GM12892 (cell line): ENCODE measurements around the gene CTNNB1.

Source experiments
- POLR2A ChIP-seq: IDR thresholded peaks from 2 replicates; pipeline ENCODE4 v1.6.1; 2011; ENCODE audit warnings: low read depth, low read length, control low read depth
- POLR2AphosphoS5 ChIP-seq: IDR thresholded peaks from 2 replicates; pipeline ENCODE4 v1.6.1; 2011; ENCODE audit warnings: low read depth, low read length, control low read depth
- TAF1 ChIP-seq: IDR thresholded peaks from 2 replicates; pipeline ENCODE4 v1.6.1; 2011; ENCODE audit warnings: low read depth, mild to moderate bottlenecking, control low read depth, low read length, borderline replicate concordance

DNA sequence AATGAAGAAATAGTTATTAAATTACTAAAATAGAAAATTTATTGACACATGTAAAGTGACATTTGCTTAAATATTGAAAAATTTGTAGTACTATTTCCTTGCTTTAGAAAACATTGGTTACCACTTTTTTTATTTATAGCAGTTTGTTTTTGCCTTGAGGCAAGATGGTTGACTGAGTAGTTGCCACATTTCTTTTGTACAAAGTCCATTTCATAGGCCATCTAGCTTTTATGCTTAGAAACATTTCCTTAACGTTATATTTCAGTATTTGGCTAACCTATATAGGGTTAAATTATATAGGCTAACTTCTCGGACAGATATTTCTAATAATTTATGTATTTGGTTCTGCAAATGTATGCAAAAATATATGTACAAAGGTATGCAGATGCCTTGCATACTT is 17.1 kb downstream of the CTNNB1 start:
- TF ChIP-seq POLR2A (no peak), POLR2AphosphoS5 (no peak), TAF1 (no peak)
